GM23338 (cell line): ENCODE results near the gene MGAT3. TPM values are rescaled to one million over a fixed set of nuclear protein-coding genes. Genes with fewer than 3 reads are reported as not detected.

ENCODE experiments used
- ATAC-seq: fragments of 200-7000 bp; cut with Tn5 transposase; 3 replicates; pipeline ENCODE4 v1.9.1; 2020
- DNase-seq: peaks from one replicate; pipeline ENCODE4 v3.0.0-alpha.2; 2015; ENCODE audit warnings: low spot score
- H2AFZ ChIP-seq: fragments of 200-600 bp; sonication (generic); 2 replicates; pipeline ENCODE4 v1.8.0; 2016; ENCODE audit warnings: antibody characterized with exemption, mild to moderate bottlenecking, moderate library complexity
- H3F3A ChIP-seq: fragments of 200-600 bp; sonication (generic); replicated peaks from 2 replicates; pipeline ENCODE4 v1.8.0; 2017; ENCODE audit warnings: antibody characterized with exemption, mixed run types, low read depth
- H3K27ac ChIP-seq: fragments of 200-600 bp; sonication (generic); 2 replicates; pipeline ENCODE4 v1.6.1; 2016; ENCODE audit warnings: low read depth
- H3K27me3 ChIP-seq: fragments of 200-600 bp; sonication (generic); 2 replicates; pipeline ENCODE4 v1.8.0; 2016; ENCODE audit warnings: mild to moderate bottlenecking, mixed run types, moderate library complexity; ENCODE audit not compliant: insufficient read depth
- H3K36me3 ChIP-seq: fragments of 200-600 bp; sonication (generic); 2 replicates; pipeline ENCODE4 v1.8.0; 2016; ENCODE audit warnings: mild to moderate bottlenecking; ENCODE audit not compliant: insufficient read depth
- H3K4me1 ChIP-seq: fragments of 200-600 bp; sonication (generic); 2 replicates; pipeline ENCODE4 v1.8.0; 2016; ENCODE audit warnings: mild to moderate bottlenecking, moderate library complexity; ENCODE audit not compliant: insufficient read depth
- H3K4me2 ChIP-seq: fragments of 200-600 bp; sonication (generic); 2 replicates; pipeline ENCODE4 v1.7.1; 2017; ENCODE audit warnings: mixed run types
- H3K4me3 ChIP-seq: fragments of 200-600 bp; sonication (generic); 2 replicates; pipeline ENCODE4 v1.6.1; 2016; ENCODE audit warnings: mixed run types
- H3K79me2 ChIP-seq: fragments of 200-600 bp; sonication (generic); replicated peaks from 2 replicates; pipeline ENCODE4 v1.8.0; 2017; ENCODE audit warnings: mild to moderate bottlenecking; ENCODE audit not compliant: insufficient read depth
- H3K9me2 ChIP-seq: fragments of 200-600 bp; sonication (generic); 2 replicates; pipeline ENCODE4 v1.8.0; 2017; ENCODE audit not compliant: insufficient read depth
- H4K20me1 ChIP-seq: fragments of 200-600 bp; sonication (generic); replicated peaks from 2 replicates; pipeline ENCODE4 v1.8.0; 2017; ENCODE audit warnings: mild to moderate bottlenecking; ENCODE audit not compliant: insufficient read depth
- H3K27ac Mint-ChIP-seq: 2 replicates; pipeline ENCODE4 v1.8.0; 2020; ENCODE audit warnings: inconsistent platforms, mild to moderate bottlenecking, moderate library complexity, mixed read lengths
- H3K27me3 Mint-ChIP-seq: 3 replicates; pipeline ENCODE4 v1.8.0; 2022; ENCODE audit warnings: low read depth, mild to moderate bottlenecking, moderate library complexity, mixed read lengths, inconsistent platforms; ENCODE audit not compliant: insufficient read depth, poor library complexity
- H3K36me3 Mint-ChIP-seq: 3 replicates; pipeline ENCODE4 v1.8.0; 2021; ENCODE audit warnings: low read depth, mild to moderate bottlenecking, inconsistent platforms, moderate library complexity, mixed read lengths
- H3K4me1 Mint-ChIP-seq: 3 replicates; pipeline ENCODE4 v1.8.0; 2020; ENCODE audit warnings: mild to moderate bottlenecking, inconsistent platforms, mixed read lengths
- H3K4me3 Mint-ChIP-seq: 3 replicates; pipeline ENCODE4 v1.8.0; 2021; ENCODE audit warnings: moderate library complexity, mild to moderate bottlenecking, inconsistent platforms, mixed read lengths
- H3K9me3 Mint-ChIP-seq: 3 replicates; pipeline ENCODE4 v1.8.0; 2020; ENCODE audit warnings: moderate library complexity, mild to moderate bottlenecking, inconsistent platforms, mixed read lengths
- EZH2 ChIP-seq: fragments of 200-600 bp; sonication (generic); IDR thresholded peaks from one replicate; pipeline ENCODE4 v1.8.0; 2017; ENCODE audit warnings: antibody characterized with exemption, mild to moderate bottlenecking, low read depth; ENCODE audit not compliant: unreplicated experiment
- JUNB ChIP-seq: IDR thresholded peaks from one replicate; pipeline ENCODE4 v1.6.1; 2016; ENCODE audit warnings: antibody characterized with exemption; ENCODE audit not compliant: unreplicated experiment
- NANOG ChIP-seq: IDR thresholded peaks from 2 replicates; pipeline ENCODE4 v1.6.1; 2016; ENCODE audit warnings: antibody characterized with exemption, borderline replicate concordance
- POLR2AphosphoS5 ChIP-seq: IDR thresholded peaks from 2 replicates; pipeline ENCODE4 v1.6.1; 2016; ENCODE audit warnings: antibody characterized with exemption, low read depth
- REST ChIP-seq: IDR thresholded peaks from one replicate; pipeline ENCODE4 v1.6.1; 2018; ENCODE audit warnings: antibody characterized with exemption; ENCODE audit not compliant: unreplicated experiment
- STAT1 ChIP-seq: IDR thresholded peaks from one replicate; pipeline ENCODE4 v1.6.1; 2016; ENCODE audit warnings: antibody characterized with exemption; ENCODE audit not compliant: unreplicated experiment
- polyA plus RNA-seq: library from polyadenylated mRNA; unstranded; fragments of >200 nt; fragmentation: Nextera tagmentation; extraction: Ambion mirVana; gene quantifications from 2 replicates; pipeline ENCODE4 v1.2.1, GENCODE V29; 2016
- total RNA-seq: library from RNA; depleted of rRNA; stranded (reverse); fragments of >200 nt; shearing (Covaris generic); gene quantifications from 2 replicates; pipeline ENCODE4 v1.2.3, GENCODE V29; 2014
- TF ChIP-seq, protein P1 (sequence below): fragments of 250-450 bp; sonication (Bioruptor Pico); IDR thresholded peaks from 2 replicates; pipeline ENCODE4 v1.5.0; 2020; ENCODE audit warnings: mild to moderate bottlenecking, moderate library complexity

MGAT3 gene
- total and polyA plus RNA-seq, 2 experiments from 2014 or later = 1.7 to 10.2 TPM

- TF ChIP-seq, protein P1, sequence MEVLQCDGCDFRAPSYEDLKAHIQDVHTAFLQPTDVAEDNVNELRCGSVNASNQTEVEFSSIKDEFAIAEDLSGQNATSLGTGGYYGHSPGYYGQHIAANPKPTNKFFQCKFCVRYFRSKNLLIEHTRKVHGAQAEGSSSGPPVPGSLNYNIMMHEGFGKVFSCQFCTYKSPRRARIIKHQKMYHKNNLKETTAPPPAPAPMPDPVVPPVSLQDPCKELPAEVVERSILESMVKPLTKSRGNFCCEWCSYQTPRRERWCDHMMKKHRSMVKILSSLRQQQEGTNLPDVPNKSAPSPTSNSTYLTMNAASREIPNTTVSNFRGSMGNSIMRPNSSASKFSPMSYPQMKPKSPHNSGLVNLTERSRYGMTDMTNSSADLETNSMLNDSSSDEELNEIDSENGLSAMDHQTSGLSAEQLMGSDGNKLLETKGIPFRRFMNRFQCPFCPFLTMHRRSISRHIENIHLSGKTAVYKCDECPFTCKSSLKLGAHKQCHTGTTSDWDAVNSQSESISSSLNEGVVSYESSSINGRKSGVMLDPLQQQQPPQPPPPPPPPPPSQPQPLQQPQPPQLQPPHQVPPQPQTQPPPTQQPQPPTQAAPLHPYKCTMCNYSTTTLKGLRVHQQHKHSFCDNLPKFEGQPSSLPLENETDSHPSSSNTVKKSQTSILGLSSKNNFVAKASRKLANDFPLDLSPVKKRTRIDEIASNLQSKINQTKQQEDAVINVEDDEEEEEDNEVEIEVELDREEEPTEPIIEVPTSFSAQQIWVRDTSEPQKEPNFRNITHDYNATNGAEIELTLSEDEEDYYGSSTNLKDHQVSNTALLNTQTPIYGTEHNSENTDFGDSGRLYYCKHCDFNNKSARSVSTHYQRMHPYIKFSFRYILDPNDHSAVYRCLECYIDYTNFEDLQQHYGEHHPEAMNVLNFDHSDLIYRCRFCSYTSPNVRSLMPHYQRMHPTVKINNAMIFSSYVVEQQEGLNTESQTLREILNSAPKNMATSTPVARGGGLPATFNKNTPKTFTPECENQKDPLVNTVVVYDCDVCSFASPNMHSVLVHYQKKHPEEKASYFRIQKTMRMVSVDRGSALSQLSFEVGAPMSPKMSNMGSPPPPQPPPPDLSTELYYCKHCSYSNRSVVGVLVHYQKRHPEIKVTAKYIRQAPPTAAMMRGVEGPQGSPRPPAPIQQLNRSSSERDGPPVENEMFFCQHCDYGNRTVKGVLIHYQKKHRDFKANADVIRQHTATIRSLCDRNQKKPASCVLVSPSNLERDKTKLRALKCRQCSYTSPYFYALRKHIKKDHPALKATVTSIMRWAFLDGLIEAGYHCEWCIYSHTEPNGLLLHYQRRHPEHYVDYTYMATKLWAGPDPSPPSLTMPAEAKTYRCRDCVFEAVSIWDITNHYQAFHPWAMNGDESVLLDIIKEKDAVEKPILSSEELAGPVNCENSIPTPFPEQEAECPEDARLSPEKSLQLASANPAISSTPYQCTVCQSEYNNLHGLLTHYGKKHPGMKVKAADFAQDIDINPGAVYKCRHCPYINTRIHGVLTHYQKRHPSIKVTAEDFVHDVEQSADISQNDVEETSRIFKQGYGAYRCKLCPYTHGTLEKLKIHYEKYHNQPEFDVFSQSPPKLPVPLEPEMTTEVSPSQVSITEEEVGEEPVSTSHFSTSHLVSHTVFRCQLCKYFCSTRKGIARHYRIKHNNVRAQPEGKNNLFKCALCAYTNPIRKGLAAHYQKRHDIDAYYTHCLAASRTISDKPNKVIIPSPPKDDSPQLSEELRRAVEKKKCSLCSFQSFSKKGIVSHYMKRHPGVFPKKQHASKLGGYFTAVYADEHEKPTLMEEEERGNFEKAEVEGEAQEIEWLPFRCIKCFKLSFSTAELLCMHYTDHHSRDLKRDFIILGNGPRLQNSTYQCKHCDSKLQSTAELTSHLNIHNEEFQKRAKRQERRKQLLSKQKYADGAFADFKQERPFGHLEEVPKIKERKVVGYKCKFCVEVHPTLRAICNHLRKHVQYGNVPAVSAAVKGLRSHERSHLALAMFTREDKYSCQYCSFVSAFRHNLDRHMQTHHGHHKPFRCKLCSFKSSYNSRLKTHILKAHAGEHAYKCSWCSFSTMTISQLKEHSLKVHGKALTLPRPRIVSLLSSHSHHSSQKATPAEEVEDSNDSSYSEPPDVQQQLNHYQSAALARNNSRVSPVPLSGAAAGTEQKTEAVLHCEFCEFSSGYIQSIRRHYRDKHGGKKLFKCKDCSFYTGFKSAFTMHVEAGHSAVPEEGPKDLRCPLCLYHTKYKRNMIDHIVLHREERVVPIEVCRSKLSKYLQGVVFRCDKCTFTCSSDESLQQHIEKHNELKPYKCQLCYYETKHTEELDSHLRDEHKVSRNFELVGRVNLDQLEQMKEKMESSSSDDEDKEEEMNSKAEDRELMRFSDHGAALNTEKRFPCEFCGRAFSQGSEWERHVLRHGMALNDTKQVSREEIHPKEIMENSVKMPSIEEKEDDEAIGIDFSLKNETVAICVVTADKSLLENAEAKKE (CRISPR knock-in tag) = no peak
Observed at GRCh38 chr22:39430576-39431150, 26.1 kb upstream of the MGAT3 start (continued).

DNA sequence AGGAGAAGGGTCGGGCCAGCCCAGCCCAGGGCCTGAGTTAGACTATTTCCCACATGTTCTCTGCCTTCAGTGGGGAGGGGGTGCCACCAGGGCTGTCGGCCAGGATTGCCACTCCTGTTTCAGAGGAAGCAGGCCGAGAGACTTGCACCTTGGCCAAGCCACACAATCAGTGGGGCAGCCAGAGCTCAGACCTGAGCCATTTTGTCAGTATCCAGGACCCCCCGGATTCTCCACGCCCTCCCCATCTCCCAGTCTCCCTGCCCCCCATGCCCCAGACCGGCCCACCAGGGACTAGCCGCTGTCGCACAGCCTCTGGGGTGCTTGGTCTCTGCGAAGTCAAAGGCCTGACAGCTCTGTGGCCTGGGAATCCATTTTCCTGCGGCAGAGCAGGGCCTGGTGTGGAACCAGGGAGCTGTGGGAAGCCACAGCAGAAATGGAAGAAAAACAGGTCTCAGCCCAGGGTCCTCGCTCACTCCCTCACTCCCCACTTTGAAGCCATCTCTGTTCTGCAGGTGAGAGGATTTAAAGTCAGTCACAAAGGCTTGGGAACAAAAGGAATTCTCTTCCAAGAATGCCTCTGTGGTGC, 25.5 kb upstream of the MGAT3 start:
- ATAC-seq (no peak), DNase-seq (no peak)
- Histone ChIP-seq H3K36me3 (no peaks in the 10 kb centered on the region), H4K20me1 (no peaks in the 10 kb centered on the region), H3K27me3 (no peaks in the 10 kb centered on the region), H3F3A (0 out of 2 replicates have a peak, but pooled peaks cover 6% of the 10 kb centered on the region), H3K79me2 (no peaks in the 10 kb centered on the region), H3K27ac (no peak overlapping the region), H3K9me2 (no peaks in the 10 kb centered on the region), H2AFZ (no peak overlapping the region), H3K4me3 (no peak overlapping the region), H3K4me1 (peaks cover 21% of the 10 kb centered on the region), H3K4me2 (no peak overlapping the region)
- Mint-ChIP-seq H3K4me1 (peaks cover 45% of the 10 kb centered on the region), H3K27ac (no peak overlapping the region), H3K27me3 (peaks cover 13% of the 10 kb centered on the region), H3K36me3 (peaks cover 26% of the 10 kb centered on the region), H3K4me3 (no peak overlapping the region), H3K9me3 (no peaks in the 10 kb centered on the region)
- TF ChIP-seq JUNB = no peak

DNA sequence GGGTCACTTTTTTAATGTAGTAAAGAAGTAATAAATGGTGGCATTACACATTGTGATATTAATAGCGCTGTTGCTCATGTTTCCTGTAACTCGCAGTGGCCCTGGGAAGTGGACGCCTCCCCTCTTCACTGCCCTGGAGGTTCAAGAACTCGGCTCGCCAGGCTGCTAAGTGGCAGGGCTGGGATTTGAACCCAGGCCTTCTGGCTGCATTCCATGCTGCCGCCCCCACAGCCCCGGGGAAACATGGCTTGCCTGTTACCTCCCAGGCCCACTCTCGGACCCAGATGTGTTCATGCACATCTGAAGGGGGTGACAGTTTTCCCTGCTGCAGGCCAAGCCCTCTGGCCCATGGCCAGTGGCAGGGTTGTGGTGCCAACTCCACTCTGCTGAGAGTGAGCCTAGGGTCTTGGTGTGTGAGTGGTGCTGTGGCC, 25.0 kb upstream of the MGAT3 start:
- DNase-seq = no peak
- H3K36me3 Mint-ChIP-seq = peaks cover 22% of the 10 kb centered on the region
- TF ChIP-seq NANOG (no peak), STAT1 (no peak), JUNB (no peak), REST (no peak), EZH2 (no peak), POLR2AphosphoS5 (no peak)

More for the DNA sequence above, 25.0 kb upstream of the MGAT3 start:
- no peaks in the 10 kb centered on the region for H3K9me3 Mint-ChIP-seq
- peaks cover 40% of the 10 kb centered on the region for H3K4me1 Mint-ChIP-seq
- H3K27me3 Mint-ChIP-seq = peaks cover 13% of the 10 kb centered on the region
- H3K27ac Mint-ChIP-seq = no peak overlapping the region
- Histone ChIP-seq H3K4me1 (peaks cover 24% of the 10 kb centered on the region), H3K79me2 (no peaks in the 10 kb centered on the region), H3K4me2 (no peak overlapping the region), H3K9me2 (no peaks in the 10 kb centered on the region), H3K27me3 (no peaks in the 10 kb centered on the region), H3F3A (0 out of 2 replicates have a peak, but pooled peaks cover 8% of the 10 kb centered on the region), H2AFZ (no peak overlapping the region), H3K27ac (no peak overlapping the region), H4K20me1 (no peaks in the 10 kb centered on the region), H3K4me3 (no peak overlapping the region), H3K36me3 (no peaks in the 10 kb centered on the region)
- no peak overlapping the region for H3K4me3 Mint-ChIP-seq
- no peak for ATAC-seq
